22Rv1 (cell line): ENCODE measurements around the gene CEP63.

Experiments
- ZFX ChIP-seq: fragments of 450-650 bp; IDR thresholded peaks from 2 replicates; pipeline ENCODE4 v1.6.1; 2017; ENCODE audit warnings: antibody characterized with exemption, borderline replicate concordance
- TF ChIP-seq, protein P1 (sequence below): fragments of 450-650 bp; IDR thresholded peaks from 2 replicates; pipeline ENCODE4 v1.5.1; 2017; ENCODE audit warnings: mild to moderate bottlenecking

DNA sequence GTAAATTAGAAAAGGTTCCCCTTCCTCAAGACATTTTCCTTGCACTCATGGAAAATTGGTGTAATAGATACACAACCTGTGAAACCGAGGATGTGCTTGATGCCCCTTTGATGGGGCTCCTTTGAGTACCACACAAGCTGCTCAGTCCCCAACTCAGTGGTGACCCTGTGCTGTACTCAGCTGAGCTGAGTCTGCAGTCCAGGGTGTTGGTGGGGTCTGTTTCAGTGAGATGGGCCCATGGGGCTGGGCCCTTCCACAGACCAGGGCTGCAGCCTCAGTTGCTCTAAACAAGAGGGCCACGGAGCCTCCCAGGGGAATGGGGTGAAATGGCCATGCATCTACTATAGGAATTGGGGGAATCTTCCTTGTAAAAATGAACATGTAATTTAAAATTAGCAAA, 125.7 kb downstream of the CEP63 start:
- TF ChIP-seq ZFX: no peak
- TF ChIP-seq, protein P1, sequence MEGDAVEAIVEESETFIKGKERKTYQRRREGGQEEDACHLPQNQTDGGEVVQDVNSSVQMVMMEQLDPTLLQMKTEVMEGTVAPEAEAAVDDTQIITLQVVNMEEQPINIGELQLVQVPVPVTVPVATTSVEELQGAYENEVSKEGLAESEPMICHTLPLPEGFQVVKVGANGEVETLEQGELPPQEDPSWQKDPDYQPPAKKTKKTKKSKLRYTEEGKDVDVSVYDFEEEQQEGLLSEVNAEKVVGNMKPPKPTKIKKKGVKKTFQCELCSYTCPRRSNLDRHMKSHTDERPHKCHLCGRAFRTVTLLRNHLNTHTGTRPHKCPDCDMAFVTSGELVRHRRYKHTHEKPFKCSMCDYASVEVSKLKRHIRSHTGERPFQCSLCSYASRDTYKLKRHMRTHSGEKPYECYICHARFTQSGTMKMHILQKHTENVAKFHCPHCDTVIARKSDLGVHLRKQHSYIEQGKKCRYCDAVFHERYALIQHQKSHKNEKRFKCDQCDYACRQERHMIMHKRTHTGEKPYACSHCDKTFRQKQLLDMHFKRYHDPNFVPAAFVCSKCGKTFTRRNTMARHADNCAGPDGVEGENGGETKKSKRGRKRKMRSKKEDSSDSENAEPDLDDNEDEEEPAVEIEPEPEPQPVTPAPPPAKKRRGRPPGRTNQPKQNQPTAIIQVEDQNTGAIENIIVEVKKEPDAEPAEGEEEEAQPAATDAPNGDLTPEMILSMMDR: no peak
